ENCODE data around the gene MME. TPM values are rescaled to one million over a fixed set of nuclear protein-coding genes. Genes with fewer than 3 reads are reported as not detected.

MME gene
- total and polyA plus RNA-seq, 4 donors = 4.1 to 20.7 (median 9.5) TPM

GRCh38 chr3:155210736-155211135, 130.6 kb downstream of the MME start:
- TF ChIP-seq FOXA2 (IDR thresholded peaks at IDR 0.05) (no peak), FOXA1 (IDR thresholded peaks at IDR 0.05) (no peak), EGR1 (IDR thresholded peaks at IDR 0.05; ENCODE audit: low read depth in 2 of 2) (no peak), YY1 (IDR thresholded peaks at IDR 0.05) (no peak), RAD21 (IDR thresholded peaks at IDR 0.05) (no peak), REST (IDR thresholded peaks at IDR 0.05) (no peak), TAF1 (conservative IDR thresholded peaks at IDR 0.05) (no peak), NR2F2 (IDR thresholded peaks at IDR 0.05) (no peak), HNF4A (conservative IDR thresholded peaks at IDR 0.05) (no peak), ATF3 (IDR thresholded peaks at IDR 0.05) (no peak), SP1 (IDR thresholded peaks at IDR 0.05) (no peak)
- no peak overlapping the region for H3K9ac ChIP-seq (ENCODE audit: low read depth in 1 of 2, low read length in 2 of 2)
- no peaks in the 10 kb centered on the region for H3K9me3 ChIP-seq (ENCODE audit: control insufficient read depth in 4 of 4, low read length in 3 of 4)
- no peaks in the 10 kb centered on the region for H3K27me3 ChIP-seq (ENCODE audit: control insufficient read depth in 4 of 4, insufficient read depth in 4 of 4, low read length in 3 of 4)
- DNase-seq (ENCODE audit: low spot score) = no peak
- H3K4me3 ChIP-seq (ENCODE audit: low read depth in 1 of 3, low read length in 3 of 3) = no peak overlapping the region
- no peaks in the 10 kb centered on the region for H3K4me1 ChIP-seq (ENCODE audit: control insufficient read depth in 4 of 4, insufficient read depth in 4 of 4, low read length in 3 of 4)
- H3K27ac ChIP-seq (ENCODE audit: low read depth in 1 of 2, low read length in 2 of 2) = no peak overlapping the region
- 85% methylated on average over 2 of the region's 2 CpGs for WGBS
- H3K36me3 ChIP-seq (ENCODE audit: control insufficient read depth in 4 of 4, insufficient read depth in 3 of 4, low read depth in 1 of 4, low read length in 3 of 4) = no peaks in the 10 kb centered on the region

GRCh38 chr3:155211266-155211665, 131.1 kb downstream of the MME start:
- H3K27me3 ChIP-seq (ENCODE audit: control insufficient read depth in 4 of 4, insufficient read depth in 4 of 4, low read length in 3 of 4) = no peaks in the 10 kb centered on the region
- H3K9me3 ChIP-seq (ENCODE audit: control insufficient read depth in 4 of 4, low read length in 3 of 4) = no peaks in the 10 kb centered on the region
- TF ChIP-seq HNF4A (conservative IDR thresholded peaks at IDR 0.05) (no peak), HNF4G (IDR thresholded peaks at IDR 0.05) (no peak), MAX (IDR thresholded peaks at IDR 0.05) (no peak), FOXA1 (IDR thresholded peaks at IDR 0.05) (no peak), FOXA2 (IDR thresholded peaks at IDR 0.05) (no peak), CTCF (IDR thresholded peaks at IDR 0.05; ENCODE audit: low read depth, low read length, missing input control) (no peak), YY1 (IDR thresholded peaks at IDR 0.05) (no peak), JUND (IDR thresholded peaks at IDR 0.05) (no peak), REST (IDR thresholded peaks at IDR 0.05) (no peak), TAF1 (conservative IDR thresholded peaks at IDR 0.05) (no peak), RAD21 (IDR thresholded peaks at IDR 0.05) (no peak), NR2F2 (IDR thresholded peaks at IDR 0.05) (no peak), SP1 (IDR thresholded peaks at IDR 0.05) (no peak), EGR1 (IDR thresholded peaks at IDR 0.05; ENCODE audit: low read depth in 2 of 2) (no peak), GABPA (IDR thresholded peaks at IDR 0.05 in 1 of 2, conservative IDR thresholded peaks at IDR 0.05 in 1 of 2) (no peak)
- 66% methylated on average over 2 of the region's 2 CpGs for WGBS
- H3K9ac ChIP-seq (ENCODE audit: low read depth in 1 of 2, low read length in 2 of 2) = no peak overlapping the region
- DNase-seq (ENCODE audit: low spot score) = no peak
- no peaks in the 10 kb centered on the region for H3K4me1 ChIP-seq (ENCODE audit: control insufficient read depth in 4 of 4, insufficient read depth in 4 of 4, low read length in 3 of 4)
- H3K36me3 ChIP-seq (ENCODE audit: control insufficient read depth in 4 of 4, insufficient read depth in 3 of 4, low read depth in 1 of 4, low read length in 3 of 4) = no peaks in the 10 kb centered on the region
- H3K27ac ChIP-seq (ENCODE audit: low read depth in 1 of 2, low read length in 2 of 2) = no peak overlapping the region
- no peak overlapping the region for H3K4me3 ChIP-seq (ENCODE audit: low read depth in 1 of 3, low read length in 3 of 3)

All from liver (tissue), 9 donors.